GM12878 (cell line): Measurements from ENCODE around the gene MXD1. TPM values are rescaled to one million over a fixed set of nuclear protein-coding genes. Genes with fewer than 3 reads are reported as not detected.

Experiments used
- ATAC-seq: fragments of 200-7000 bp; cut with Tn5 transposase; 3 replicates; pipeline ENCODE4 v1.9.1; 2020; ENCODE audit warnings: mild to moderate bottlenecking, moderate library complexity
- BruUV-seq: library from RNA; stranded (reverse); fragments of 400-500 nt; replicated peaks from 2 replicates; lab custom pipeline; 2021; lab: Mats Ljungman, UMichigan
- CTCF ChIA-PET: fragments of 300-600 bp; sonication (Branson Sonifier 250); formaldehyde crosslinking; extraction: SDS; loops from one replicate; lab custom pipeline; 2021; ENCODE audit warnings: inconsistent platforms; lab: Yijun Ruan, JAX
- POLR2A ChIA-PET: fragments of 350-600 bp; formaldehyde crosslinking; extraction: SDS; loops from one replicate; lab custom pipeline; 2021; ENCODE audit warnings: inconsistent platforms; lab: Charles Lee
- RAD21 ChIA-PET: fragments of 300-600 bp; sonication (Branson Sonifier 250); formaldehyde crosslinking; loops from one replicate; lab custom pipeline; 2023; ENCODE audit warnings: antibody characterized with exemption; ENCODE audit not compliant: unreplicated experiment; lab: Charles Lee
- SMC1A ChIA-PET: fragments of 300-600 bp; sonication (Branson Sonifier 250); formaldehyde crosslinking; loops from one replicate; lab custom pipeline; 2023; ENCODE audit not compliant: unreplicated experiment, uncharacterized antibody; lab: Charles Lee
- DNase-seq: peaks from one replicate; pipeline ENCODE4 v3.0.0-alpha.2; 2011; ENCODE audit warnings: low read depth, low spot score
- FAIRE-seq: peaks from 3 replicates; lab custom pipeline; 2011; peaks lifted over from hg19 to GRCh38; lab: Jason Lieb, UNC
- H2AFZ ChIP-seq: 2 replicates; pipeline ENCODE4 v1.6.0; 2011; ENCODE audit warnings: low read depth, low read length, control low read depth; ENCODE audit not compliant: control insufficient read depth
- H3K27ac ChIP-seq: 2 replicates; pipeline ENCODE4 v1.5.1; 2011; ENCODE audit warnings: control low read depth; ENCODE audit not compliant: control insufficient read depth, insufficient read depth
- H3K27me3 ChIP-seq, 2 experiments: replicated peaks in 1 of 2; 2 replicates each; pipeline versions ENCODE4 v1.6.0 to v1.6.1; 2011; ENCODE audit warnings: low read length in 1 of 2; ENCODE audit not compliant: control insufficient read depth in 2 of 2, insufficient read depth in 2 of 2
- H3K36me3 ChIP-seq, 2 experiments: 2 replicates each; pipeline ENCODE4 v1.5.1; 2011; ENCODE audit warnings: low read length in 1 of 2; ENCODE audit not compliant: control insufficient read depth in 2 of 2, insufficient read depth in 2 of 2
- H3K4me1 ChIP-seq: 2 replicates; pipeline ENCODE4 v1.6.1; 2011; ENCODE audit warnings: mild to moderate bottlenecking, low read length, moderate library complexity, mixed read lengths; ENCODE audit not compliant: control insufficient read depth, insufficient read depth
- H3K4me2 ChIP-seq: 2 replicates; pipeline ENCODE4 v1.6.0; 2011; ENCODE audit warnings: control low read depth; ENCODE audit not compliant: control insufficient read depth, insufficient read depth
- H3K4me3 ChIP-seq: fragments of 200-600 bp; sonication (generic); 2 replicates; pipeline ENCODE4 v1.5.1; 2016
- H3K79me2 ChIP-seq: 2 replicates; pipeline ENCODE4 v1.6.0; 2011; ENCODE audit warnings: low read length; ENCODE audit not compliant: control insufficient read depth, insufficient read depth
- H3K9ac ChIP-seq: 2 replicates; pipeline ENCODE4 v1.8.0; 2011; ENCODE audit warnings: low read length, control low read depth, mixed read lengths; ENCODE audit not compliant: control insufficient read depth, insufficient read depth
- H3K9me3 ChIP-seq: replicated peaks from 3 replicates; pipeline ENCODE4 v1.5.1; 2011; ENCODE audit warnings: mild to moderate bottlenecking, low read length; ENCODE audit not compliant: control insufficient read depth, insufficient read depth
- H4K20me1 ChIP-seq: 2 replicates; pipeline ENCODE4 v1.6.0; 2011; ENCODE audit not compliant: control insufficient read depth, insufficient read depth
- BMI1 ChIP-seq: fragments of 450-650 bp; IDR thresholded peaks from 2 replicates; pipeline ENCODE4 v1.6.1; 2016; ENCODE audit warnings: mild to moderate bottlenecking, moderate library complexity, borderline replicate concordance
- CEBPB ChIP-seq, 2 experiments: fragments of 150-350 bp in 1 of 2; IDR thresholded peaks; 2 replicates each; pipeline ENCODE4 v1.6.1; 2012 to 2014; ENCODE audit warnings: low read depth in 2 of 2, low read length in 2 of 2, borderline replicate concordance in 1 of 2, inconsistent platforms in 1 of 2
- CEBPZ ChIP-seq: fragments of 150-350 bp; IDR thresholded peaks from 2 replicates; pipeline ENCODE4 v1.6.1; 2016; ENCODE audit warnings: low read depth, low read length
- IRF4 ChIP-seq: IDR thresholded peaks from 2 replicates; pipeline ENCODE4 v1.6.1; 2011; ENCODE audit warnings: low read depth, low read length
- POU2F2 ChIP-seq: IDR thresholded peaks from 3 replicates; pipeline ENCODE4 v1.6.1; 2011; ENCODE audit warnings: low read depth, mild to moderate bottlenecking, low read length, borderline replicate concordance
- REST ChIP-seq: IDR thresholded peaks from 2 replicates; pipeline ENCODE4 v1.6.1; 2012; ENCODE audit warnings: mild to moderate bottlenecking, low read depth, low read length
- TBL1XR1 ChIP-seq: IDR thresholded peaks from 2 replicates; pipeline ENCODE4 v1.6.1; 2012; ENCODE audit warnings: low read depth, low read length, improper control_type of control experiment
- WGBS: methylation state at CpG from one replicate; pipeline ENCODE4 v1.1.6; 2016; ENCODE audit warnings: low lambda C conversion rate; ENCODE audit not compliant: insufficient replicate concordance, insufficient coverage; ENCODE audit errors: missing lambda C conversion rate; 5-methylcytosine and 5-hydroxymethylcytosine counted together
- in situ Hi-C: fragments of 300-500 bp; cut with MboI; formaldehyde crosslinking; loops from 9 replicates; pipeline ENCODE4 v1.14.3; 2018; ENCODE audit warnings: mixed read lengths
- intact Hi-C: fragments of 100-400 bp; cut with micrococcal nuclease; formaldehyde crosslinking; loops from one replicate; pipeline ENCODE4 v1.14.2; 2022; ENCODE audit not compliant: unreplicated experiment
- polyA plus RNA-seq, 11 experiments: library from polyadenylated mRNA; depleted of rRNA in 4 of 11; unstranded in 6 of 11; stranded (reverse) in 5 of 11; fragments of >200 nt; fragmentation: Nextera tagmentation in 4 of 11; fragmentation: Illumina TruSeq in 1 of 11; extraction: Ambion mirVana in 4 of 11; extraction: Trizol in 1 of 11; gene quantifications; 1 replicate in 1 of 11; 2 replicates in 10 of 11; pipeline versions ENCODE4 v1.2.1 to v1.2.3, GENCODE V29; 2011 to 2016; ENCODE audit warnings: inconsistent platforms in 2 of 11, missing spikeins in 2 of 11, low read depth in 1 of 11
- total RNA-seq, 4 experiments: library from RNA; depleted of rRNA in 3 of 4; stranded (reverse); fragments of >200 nt in 3 of 4; fragmentation: Illumina TruSeq in 1 of 4; extraction: Trizol in 1 of 4; gene quantifications; 2 replicates each; pipeline versions ENCODE4 v1.2.1 to v1.2.3, GENCODE V29; 2013 to 2021
- TF ChIP-seq, protein P1 (sequence below): fragments of 450-650 bp; formaldehyde crosslinking; IDR thresholded peaks from 2 replicates; pipeline ENCODE4 v1.4.0; 2022; ENCODE audit warnings: mild to moderate bottlenecking, moderate library complexity

MXD1 gene
- total and polyA plus RNA-seq, 10 of the 15 experiments (the other 5 are each of a cell fraction or from before 2014, with no cell fraction given) = 2.2 to 10.2 (median 3.3) TPM

DNA sequence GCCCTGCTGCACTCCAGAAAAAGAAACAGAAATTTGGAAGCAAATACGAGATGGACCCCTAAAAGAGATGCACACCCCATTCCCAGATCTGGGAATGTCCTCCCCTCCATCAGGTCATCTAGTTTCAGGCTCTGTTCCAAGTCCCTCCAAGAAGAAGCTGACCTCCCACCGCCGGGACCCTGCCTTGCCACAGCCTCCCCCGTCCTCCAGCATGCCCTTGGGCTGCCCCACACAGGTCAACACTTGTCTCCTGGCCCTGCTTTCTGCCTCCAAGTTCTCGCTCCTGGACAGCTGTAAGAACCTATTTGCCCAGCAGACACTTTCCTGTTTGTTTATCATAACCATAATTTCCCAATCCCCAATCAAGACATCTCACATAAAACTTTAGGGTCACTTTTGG is 44.5 kb downstream of the MXD1 start:
- Histone ChIP-seq H3K4me1 (peaks cover 2% of the 10 kb centered on the region), H3K4me3 (no peak overlapping the region), H4K20me1 (no peaks in the 10 kb centered on the region), H3K9ac (no peak overlapping the region), H3K79me2 (no peaks in the 10 kb centered on the region), H3K36me3 (no peaks in the 10 kb centered on the region), H2AFZ (no peak overlapping the region), H3K9me3 (no peaks in the 10 kb centered on the region), H3K27me3 (no peaks in the 10 kb centered on the region), H3K4me2 (no peak overlapping the region), H3K27ac (no peak overlapping the region)
- ChIA-PET RAD21 (no interaction called here), CTCF (no interaction called here), POLR2A (no interaction called here), SMC1A (no interaction called here)
- intact Hi-C loops = no loop called here
- ATAC-seq (no peak), DNase-seq (no peak), FAIRE-seq (no peak)
- WGBS = 7% methylated on average over 5 of the region's 5 CpGs
- no TSS peak for BruUV-seq
- in situ Hi-C loops = no loop called here
- no peak for TF ChIP-seq REST
- no peak for TF ChIP-seq CEBPB (IDR thresholded peaks at IDR 0.05; ENCODE audit: borderline replicate concordance in 1 of 2, low read depth in 2 of 2, low read length in 2 of 2)
- TF ChIP-seq POU2F2 = no peak
- no peak for TF ChIP-seq CEBPZ
- TF ChIP-seq, protein P1, sequence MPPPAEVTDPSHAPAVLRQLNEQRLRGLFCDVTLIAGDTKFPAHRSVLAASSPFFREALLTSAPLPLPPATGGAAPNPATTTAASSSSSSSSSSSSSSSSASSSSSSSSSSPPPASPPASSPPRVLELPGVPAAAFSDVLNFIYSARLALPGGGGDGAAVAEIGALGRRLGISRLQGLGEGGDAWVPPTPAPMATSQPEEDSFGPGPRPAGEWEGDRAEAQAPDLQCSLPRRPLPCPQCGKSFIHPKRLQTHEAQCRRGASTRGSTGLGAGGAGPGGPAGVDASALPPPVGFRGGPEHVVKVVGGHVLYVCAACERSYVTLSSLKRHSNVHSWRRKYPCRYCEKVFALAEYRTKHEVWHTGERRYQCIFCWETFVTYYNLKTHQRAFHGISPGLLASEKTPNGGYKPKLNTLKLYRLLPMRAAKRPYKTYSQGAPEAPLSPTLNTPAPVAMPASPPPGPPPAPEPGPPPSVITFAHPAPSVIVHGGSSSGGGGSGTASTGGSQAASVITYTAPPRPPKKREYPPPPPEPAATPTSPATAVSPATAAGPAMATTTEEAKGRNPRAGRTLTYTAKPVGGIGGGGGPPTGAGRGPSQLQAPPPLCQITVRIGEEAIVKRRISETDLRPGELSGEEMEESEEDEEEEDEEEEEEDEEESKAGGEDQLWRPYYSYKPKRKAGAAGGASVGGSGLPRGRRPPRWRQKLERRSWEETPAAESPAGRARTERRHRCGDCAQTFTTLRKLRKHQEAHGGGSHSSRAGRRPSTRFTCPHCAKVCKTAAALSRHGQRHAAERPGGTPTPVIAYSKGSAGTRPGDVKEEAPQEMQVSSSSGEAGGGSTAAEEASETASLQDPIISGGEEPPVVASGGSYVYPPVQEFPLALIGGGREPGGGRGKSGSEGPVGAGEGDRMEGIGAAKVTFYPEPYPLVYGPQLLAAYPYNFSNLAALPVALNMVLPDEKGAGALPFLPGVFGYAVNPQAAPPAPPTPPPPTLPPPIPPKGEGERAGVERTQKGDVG (CRISPR knock-in tag) = no peak
- TF ChIP-seq IRF4 = no peak
- TF ChIP-seq TBL1XR1 = no peak
- TF ChIP-seq BMI1 = no peak
